Measurements from ENCODE around the gene PRCC.

The PRCC gene

DNA sequence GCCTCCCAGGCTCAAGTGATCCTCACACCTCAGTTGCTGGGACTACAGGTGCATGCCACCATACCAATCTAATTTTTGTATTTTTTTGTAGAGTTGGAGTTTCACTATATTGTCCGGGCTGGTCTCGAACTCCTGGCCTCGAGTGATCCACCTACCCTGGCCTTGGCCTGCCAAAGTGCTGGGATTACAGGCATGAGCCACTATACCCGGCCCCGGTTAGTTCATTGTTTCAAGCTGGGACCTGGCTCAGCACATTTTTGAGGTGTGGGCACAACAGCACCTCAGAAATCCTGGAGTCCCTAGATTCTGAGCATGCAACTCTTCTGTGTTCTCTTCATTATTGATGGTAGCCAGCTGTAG lies 28.0 kb downstream of the PRCC start:
- FAIRE-seq: no peak

DNA sequence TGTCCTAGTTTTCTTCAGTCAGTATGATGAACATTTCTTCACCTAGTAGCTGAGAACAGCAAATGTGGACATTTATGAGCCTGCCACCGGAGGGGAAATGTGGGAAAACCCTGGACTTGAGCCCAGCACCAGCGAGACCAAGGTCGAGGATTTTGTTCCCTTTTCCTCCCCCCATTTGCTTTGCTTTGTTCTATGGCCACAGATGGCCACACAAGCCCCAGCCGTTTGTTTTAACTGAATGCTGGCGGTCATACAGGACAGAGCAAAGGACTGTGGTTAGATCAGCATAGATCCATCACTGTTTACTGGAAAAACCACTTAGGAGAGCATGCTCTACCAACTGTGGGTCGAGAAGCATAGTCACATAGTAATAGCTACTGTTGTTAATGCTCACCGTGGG lies 28.5 kb downstream of the PRCC start:
- DNase-seq (ENCODE audit: low spot score): peak; percentile 87
- no peak for FAIRE-seq

More for the DNA sequence above, 28.0 kb downstream of the PRCC start:
- DNase-seq (ENCODE audit: low spot score): no peak

DNA sequence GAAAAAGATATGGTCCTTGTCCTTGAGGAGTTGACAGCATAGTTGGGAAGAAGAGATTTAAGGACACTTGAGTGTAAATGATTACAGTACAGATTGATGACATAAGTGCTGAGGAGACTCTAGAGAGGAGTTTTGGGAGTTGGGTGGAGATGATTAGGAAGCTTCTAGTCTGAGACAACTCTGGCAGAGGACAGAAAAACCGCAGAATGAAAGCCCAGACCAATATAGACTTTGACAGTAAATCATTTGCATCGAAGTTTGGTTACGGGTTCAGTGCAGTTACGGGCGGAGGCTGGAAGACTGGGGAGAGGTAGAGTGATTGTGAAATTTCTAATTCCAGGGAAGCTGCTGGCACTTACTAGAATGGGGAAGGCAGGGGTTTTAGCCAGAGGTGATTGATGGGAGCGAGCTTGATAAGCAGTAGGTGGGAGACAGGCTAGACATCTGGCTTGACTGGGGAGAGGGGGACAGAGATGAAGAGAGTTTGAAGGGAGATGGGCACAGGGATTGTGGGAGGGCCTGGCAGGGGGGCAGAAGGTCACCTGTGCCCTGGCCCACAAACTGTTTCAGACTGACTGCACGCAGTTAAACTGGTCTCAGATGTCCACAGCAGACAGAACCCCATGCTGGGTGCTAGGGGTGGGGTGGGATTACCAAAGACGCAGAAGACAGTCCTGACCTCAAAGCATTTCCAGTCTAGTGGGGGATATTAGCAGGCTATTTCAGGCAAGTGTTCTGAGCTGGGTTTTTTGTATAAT lies 29.2 kb downstream of the PRCC start:
- FAIRE-seq (peak; percentile 97), DNase-seq (ENCODE audit: low spot score) (peak; percentile 89)

DNA sequence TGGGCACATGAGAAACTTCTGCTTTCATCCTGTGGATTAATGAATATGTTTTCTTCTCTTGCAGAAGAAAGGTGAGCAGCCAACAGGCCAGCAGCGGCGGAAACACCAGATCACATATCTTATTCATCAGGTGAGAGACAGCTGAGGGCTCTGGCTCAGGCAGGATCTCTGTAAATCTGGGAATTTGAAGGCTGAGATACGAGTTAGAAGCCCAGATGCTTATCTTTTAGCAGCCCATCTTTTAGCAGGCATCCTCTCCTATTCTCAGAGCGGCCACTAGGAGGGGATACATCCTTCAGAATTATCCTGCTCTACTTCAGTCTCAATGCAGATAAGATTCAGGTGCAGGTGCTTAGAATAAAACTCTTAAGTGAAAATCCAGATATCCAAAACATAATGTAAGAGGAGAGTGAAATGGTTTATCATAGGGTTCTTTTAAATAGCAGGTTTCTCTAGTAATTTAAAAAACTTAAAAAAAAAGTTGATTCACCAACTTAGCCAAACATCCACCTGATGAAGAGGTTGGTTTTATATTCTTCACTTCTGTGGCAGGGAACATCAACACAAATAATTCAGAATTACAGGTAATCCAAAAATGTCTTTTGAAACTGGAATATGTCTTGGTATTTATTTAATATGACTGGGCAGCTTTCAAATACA lies 30.0 kb downstream of the PRCC start:
- FAIRE-seq (peak; percentile 58), DNase-seq (ENCODE audit: low spot score) (peak; percentile 45)

GRCh38 chr1:156801409-156802121 lies 34.2 kb downstream of the PRCC start:
- no peak for DNase-seq (ENCODE audit: low spot score)
- no peak for FAIRE-seq

GRCh38 chr1:156802421-156802935 lies 35.1 kb downstream of the PRCC start:
- no peak for DNase-seq (ENCODE audit: low spot score)
- FAIRE-seq: no peak

DNA sequence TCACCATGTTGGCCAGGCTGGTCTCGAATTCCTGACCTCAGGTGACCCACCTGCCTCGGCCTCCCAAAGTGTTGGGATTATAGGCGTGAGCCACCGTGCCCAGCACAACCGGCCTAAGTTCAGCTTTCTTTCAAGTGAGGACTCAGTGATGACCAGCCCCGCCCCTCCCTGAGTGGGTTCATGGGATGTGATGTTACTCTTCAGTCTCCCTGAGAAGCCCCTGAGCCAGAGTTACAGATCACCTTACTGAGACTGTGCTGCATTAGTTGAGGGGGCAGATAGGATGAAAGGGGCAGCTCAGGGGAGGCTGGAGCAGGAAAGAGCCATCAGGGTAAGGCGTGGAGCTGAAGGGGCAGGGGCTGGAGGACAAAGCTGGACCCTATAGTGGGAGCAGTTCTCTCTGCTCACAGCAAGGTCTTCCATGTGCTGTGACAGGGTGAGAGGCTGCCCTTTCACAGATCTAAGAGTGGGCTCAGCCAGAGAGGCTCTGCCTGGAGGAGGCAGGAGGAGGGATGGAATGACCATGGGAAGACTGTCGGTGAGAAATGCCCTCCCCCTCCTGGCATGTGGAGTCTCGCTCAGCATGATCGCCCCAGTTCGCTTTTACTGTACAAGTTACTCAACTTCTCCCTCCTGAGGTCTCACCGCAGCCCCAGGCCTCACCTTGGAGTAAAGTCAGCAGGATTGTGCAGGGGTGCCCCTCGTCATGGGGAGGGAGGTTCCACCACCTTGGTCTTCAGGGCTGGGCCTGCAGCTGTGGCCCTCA lies 35.9 kb downstream of the PRCC start:
- no peak for DNase-seq (ENCODE audit: low spot score)
- FAIRE-seq: no peak

DNA sequence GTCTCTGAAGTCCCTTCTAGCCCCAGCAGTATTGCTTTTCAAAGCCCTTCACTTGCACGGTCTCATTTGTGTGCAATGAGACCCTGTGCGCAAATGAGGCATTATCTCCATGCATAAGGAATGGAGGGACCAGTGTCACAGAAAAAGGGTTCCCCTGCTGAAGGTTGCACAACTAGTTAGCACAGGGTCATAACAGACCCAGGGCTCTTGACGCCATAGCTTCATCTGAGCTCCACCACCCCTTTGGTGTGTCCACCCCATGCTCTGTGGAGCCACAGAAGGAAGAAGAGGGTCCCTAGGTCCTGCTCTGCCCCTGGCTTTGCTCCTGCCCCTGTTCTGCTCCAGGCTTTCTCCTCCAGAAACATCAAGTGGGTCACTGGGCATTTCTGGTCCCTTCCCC lies 36.7 kb downstream of the PRCC start:
- DNase-seq (ENCODE audit: low spot score) (no peak), FAIRE-seq (no peak)

DNA sequence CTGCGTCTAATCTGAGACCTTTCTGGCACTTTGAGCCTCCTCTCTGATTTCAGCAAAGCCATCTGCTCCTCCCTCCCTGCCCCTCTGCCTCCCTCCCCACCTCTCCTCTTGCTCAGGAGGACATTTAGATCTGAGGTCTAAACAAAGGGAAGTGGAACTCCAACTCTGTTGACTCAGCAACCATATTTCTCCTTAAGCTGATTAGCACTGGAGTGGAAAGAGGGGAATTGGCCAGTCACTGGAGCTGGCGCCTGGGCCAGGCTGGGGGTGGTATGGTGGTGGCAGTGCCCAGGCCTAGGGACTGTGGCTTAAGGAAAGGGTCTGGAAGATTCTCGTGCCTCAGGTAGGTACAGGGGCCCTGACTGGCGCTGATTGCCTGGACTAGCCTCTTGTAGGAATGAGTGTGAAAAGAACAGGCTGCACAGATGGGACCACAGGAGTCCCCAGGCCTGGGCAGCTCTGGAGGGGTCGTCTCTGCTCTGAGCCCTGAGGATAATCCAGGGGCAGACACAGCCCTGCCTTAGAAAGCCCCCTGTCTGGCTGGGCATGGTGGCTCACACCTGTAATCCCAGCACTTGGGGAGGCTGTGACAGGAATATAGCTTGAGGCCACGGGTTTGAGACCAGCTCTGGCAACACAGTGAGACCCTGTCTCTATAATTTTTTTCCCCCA lies 37.4 kb downstream of the PRCC start:
- FAIRE-seq (peak; percentile 78), DNase-seq (ENCODE audit: low spot score) (peak; percentile 72)

DNA sequence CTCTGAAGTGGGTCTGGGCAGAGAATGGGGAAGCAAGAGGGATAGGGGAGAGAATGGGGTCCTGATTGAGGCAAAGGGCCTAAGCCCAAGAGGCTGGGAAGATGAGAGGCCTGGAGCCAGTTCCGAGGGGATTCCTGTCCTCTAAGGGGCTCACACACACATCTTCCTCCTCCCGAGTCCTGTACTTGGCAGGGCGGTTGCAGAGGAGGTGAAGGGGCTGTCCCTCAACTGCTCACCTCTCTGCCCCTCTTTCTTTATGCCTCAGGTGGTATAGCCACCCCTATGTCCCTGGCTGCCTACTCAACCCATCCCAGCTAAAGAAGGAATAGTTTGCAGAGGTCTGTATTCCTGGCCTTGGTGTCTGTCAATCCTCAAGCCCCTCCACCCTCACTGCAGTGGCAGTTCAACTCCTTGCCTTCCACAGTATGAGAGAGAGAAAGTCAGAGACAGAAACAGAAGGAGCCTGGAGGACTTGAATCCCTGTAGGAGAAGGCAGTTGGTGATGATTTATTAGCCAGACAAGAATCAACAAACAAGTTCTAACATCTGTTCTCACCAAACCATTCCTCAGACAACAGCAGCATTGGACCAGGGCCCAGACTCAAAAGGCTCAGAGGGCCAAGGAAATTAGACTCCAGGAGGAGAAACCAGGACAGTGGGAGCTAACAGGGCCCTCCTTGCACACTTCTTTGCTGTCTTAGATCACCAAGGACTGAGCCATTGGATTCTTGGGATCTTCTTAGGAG lies 38.6 kb downstream of the PRCC start:
- DNase-seq (ENCODE audit: low spot score) (no peak), FAIRE-seq (no peak)

DNA sequence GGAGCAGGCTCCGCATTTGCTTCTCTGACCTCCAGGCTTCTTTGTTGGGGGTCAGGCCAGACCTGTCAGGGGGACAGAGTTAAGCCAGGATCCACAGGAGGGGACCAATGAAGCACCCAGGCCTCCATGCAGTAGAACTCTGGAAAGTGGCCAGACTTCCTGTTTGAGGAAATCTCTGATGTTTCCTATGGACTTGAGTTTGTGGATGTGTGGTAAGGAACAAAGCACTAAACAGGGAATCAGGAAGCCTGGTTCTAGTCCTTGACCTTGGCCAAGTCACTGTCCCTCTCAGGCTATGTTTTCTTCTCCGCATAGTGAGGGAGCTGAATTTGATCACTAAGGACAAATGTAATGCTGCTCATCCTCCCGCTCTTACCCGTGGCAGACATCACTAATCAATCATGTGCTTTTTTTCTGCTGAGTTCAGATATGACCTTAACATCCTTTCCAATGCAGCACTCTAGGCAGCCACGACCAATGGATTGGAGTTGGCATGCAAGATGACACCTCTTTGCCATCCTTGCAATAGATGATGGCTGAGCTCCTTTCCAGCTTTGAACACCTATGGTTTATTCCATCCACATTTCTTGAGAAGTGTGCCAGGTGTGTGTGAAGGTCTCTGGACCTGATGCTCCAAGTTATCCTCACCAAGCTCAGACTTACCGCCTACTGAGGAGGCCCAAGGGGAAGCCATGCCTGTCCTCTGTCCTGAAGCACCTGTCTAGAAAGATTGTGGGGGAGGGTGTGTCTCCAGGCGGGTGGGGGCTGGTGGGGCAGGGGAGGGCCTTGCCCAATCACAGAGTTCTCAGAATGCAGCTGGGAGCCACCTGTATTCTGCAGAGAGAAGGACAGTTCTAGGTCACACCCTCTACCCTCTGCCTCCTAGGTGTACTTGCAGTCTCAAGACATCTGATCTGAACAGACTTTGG lies 39.4 kb downstream of the PRCC start:
- FAIRE-seq: no peak

DNA sequence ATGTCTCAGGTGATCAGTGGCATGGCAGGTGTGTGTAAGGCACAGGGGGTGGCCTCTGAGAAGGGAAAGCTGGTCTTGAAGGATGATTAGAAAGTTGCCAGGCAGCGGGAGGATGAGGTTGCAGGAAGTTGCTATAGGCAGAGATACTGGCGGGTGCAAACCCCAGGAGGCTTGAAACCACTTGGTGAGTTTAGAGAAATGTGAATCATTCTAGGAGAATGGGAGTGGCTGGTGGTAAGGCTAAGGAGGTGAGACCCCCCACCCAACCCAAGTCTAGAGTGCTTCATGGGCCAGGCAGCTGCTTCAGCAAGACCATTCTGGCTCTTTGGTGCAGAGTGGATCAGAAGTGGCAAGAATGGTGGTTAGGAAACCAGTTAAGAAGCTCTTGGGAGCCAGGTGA lies 40.3 kb downstream of the PRCC start:
- no peak for FAIRE-seq
- DNase-seq (ENCODE audit: low spot score): no peak

More for the DNA sequence above, 39.4 kb downstream of the PRCC start:
- no peak for DNase-seq (ENCODE audit: low spot score)

- no peak for FAIRE-seq
- DNase-seq (ENCODE audit: low spot score): no peak
Measured at GRCh38 chr1:156808186-156809030, 41.1 kb downstream of the PRCC start.

DNA sequence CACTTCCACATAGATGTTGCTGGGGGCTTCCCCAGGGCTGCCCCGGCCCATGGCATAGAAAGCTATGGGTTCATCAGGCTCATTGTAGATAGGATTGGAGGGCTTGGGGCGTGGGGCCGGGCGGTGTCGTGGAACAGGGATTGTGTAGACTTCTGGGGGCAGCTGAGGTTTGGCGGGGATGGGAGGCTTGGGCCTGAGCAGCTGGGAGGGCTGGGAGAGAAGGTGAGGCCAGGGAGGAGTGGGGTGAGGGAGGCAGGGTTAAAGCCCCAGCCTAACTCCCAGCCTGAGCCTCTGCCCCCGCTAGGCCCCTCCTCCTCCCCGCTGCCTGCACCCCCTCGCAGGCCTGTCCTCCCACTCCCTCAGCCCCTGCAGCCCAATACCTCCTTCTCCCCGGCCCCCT lies 41.9 kb downstream of the PRCC start:
- FAIRE-seq: no peak
- DNase-seq (ENCODE audit: low spot score): no peak

GRCh38 chr1:156809711-156810366 lies 42.5 kb downstream of the PRCC start:
- DNase-seq (ENCODE audit: low spot score) (no peak), FAIRE-seq (no peak)

DNA sequence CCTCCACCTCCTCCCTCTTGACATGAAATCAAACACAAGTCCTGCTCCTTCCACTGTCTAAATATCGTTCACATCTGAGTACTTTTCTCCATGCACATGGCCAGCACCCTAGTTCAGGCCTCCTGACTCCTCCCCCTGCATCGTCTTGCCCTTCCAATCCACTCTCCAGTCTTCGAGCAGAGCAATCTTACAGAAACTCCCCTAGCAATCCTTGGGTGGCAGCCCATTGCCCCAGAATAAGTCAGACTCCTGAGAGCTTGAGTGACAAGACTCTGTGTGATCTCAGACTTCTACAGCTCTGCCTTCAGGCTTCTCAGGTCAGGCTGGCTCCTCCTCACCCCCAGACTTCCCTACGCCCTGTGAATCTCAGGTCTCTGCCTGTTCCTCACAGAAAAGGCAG lies 43.8 kb downstream of the PRCC start:
- DNase-seq (ENCODE audit: low spot score): no peak
- no peak for FAIRE-seq

DNA sequence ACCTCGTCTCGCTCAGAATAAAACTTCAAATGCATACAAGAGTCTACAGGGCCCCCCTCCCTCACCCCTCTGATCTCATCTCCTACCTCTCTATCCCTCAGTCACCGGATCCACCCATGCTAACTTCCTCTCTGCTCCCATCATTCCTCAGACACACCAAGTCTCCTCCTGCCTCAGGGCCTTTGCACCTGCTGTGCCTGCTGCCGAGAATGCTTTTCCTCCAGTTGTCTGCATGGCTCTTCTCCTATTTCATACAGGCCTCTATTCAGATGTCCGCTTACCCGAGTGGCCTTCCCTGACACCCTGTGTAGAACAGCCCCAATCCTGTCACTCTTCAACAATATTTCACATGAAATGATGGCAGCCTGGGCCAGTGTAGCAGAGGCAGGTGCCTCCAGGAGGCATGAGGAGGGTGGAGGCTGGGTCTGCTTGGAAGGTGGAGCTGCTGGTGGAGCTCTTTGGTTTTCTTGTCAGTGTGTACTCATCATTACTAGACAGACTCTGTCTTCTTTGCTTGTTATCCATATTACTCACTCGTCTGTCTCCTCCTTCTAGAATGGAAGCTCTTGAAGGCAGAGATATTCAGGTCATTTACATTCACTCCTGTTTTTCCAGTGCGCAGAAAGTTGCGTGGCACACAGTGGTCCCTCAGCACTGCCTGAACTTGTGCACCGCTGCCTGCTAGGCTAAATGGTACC lies 45.1 kb downstream of the PRCC start:
- FAIRE-seq (no peak), DNase-seq (ENCODE audit: low spot score) (no peak)
